Liver (tissue), 3 donors: ENCODE results near the gene SMIM14.

Source experiments
- ATF3 ChIP-seq: IDR thresholded peaks from 2 replicates; pipeline ENCODE4 v1.6.1; 2016; ENCODE audit warnings: antibody characterized with exemption
- CTCF ChIP-seq: fragments of 150-350 bp; IDR thresholded peaks from 2 replicates; pipeline ENCODE4 v1.5.1; 2017; ENCODE audit warnings: improper control_type of control experiment, low read depth, low read length; ENCODE audit not compliant: missing input control
- EGR1 ChIP-seq, 2 donors: IDR thresholded peaks; 2 replicates each; pipeline ENCODE4 v1.6.1; 2016 to 2018; ENCODE audit warnings: antibody characterized with exemption in 2 of 2, low read depth in 2 of 2
- GABPA ChIP-seq, 2 donors: IDR thresholded peaks in 1 of 2; conservative IDR thresholded peaks in 1 of 2; 2 replicates each; pipeline ENCODE4 v1.6.1; 2016; ENCODE audit warnings: antibody characterized with exemption in 2 of 2, mild to moderate bottlenecking in 1 of 2, moderate library complexity in 1 of 2
- MAX ChIP-seq: IDR thresholded peaks from 2 replicates; pipeline ENCODE4 v1.6.1; 2016; ENCODE audit warnings: antibody characterized with exemption
- RAD21 ChIP-seq, 2 donors: IDR thresholded peaks; 2 replicates each; pipeline ENCODE4 v1.6.1; 2016; ENCODE audit warnings: antibody characterized with exemption in 2 of 2, mild to moderate bottlenecking in 2 of 2
- RXRA ChIP-seq, 2 donors: IDR thresholded peaks; 2 replicates each; pipeline ENCODE4 v1.6.1; 2017 to 2018; ENCODE audit warnings: antibody characterized with exemption in 2 of 2, mild to moderate bottlenecking in 1 of 2
- SP1 ChIP-seq: IDR thresholded peaks from 2 replicates; pipeline ENCODE4 v1.6.1; 2018; ENCODE audit warnings: antibody characterized with exemption, mild to moderate bottlenecking
- TAF1 ChIP-seq: conservative IDR thresholded peaks from 2 replicates; pipeline ENCODE4 v1.6.1; 2016; ENCODE audit warnings: antibody characterized with exemption, mild to moderate bottlenecking
- YY1 ChIP-seq: IDR thresholded peaks from 2 replicates; pipeline ENCODE4 v1.6.1; 2016; ENCODE audit warnings: antibody characterized with exemption, mild to moderate bottlenecking
- TF ChIP-seq, protein P1 (sequence below): IDR thresholded peaks from 2 replicates; pipeline ENCODE4 v1.6.1; 2016; ENCODE audit warnings: antibody characterized with exemption, mild to moderate bottlenecking
- TF ChIP-seq, protein P2 (sequence below): IDR thresholded peaks from 2 replicates; pipeline ENCODE4 v1.6.1; 2016; ENCODE audit warnings: antibody characterized with exemption
- donor health status: healthy.
- donor health status: healthy.

DNA sequence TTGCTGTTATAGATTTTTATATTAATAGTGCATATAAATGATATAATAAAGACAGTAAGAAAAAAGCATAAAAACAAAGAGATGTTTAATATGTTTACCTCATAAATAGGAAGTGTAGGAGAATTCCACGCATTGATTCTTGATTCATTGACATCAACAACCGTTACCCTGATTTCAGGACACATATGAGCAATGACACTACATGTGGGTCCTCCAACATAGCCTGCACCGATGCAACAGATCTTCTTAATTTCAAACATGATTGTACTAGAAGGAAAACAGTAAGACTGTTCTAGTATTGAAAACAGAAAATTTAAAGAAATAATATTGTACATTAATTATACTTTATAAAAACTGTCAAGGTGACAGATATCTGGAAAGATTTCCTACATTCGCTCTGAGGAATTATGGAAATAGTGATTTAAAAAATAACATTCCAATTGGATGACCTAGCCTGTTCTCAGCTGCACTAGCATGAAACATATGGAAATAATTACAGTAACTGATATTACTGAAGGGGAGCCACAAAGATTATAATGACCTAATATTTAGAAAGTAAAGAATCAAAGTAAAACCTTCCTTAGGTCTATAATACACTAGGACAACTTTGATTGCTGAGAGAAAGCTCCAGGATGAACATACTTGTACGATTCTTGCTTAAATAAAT is 117.3 kb downstream of the SMIM14 start:
- TF ChIP-seq CTCF (no peak), MAX (no peak), SP1 (no peak), ATF3 (no peak), YY1 (no peak), TAF1 (no peak), RAD21 (IDR thresholded peaks at IDR 0.05) (no peak), EGR1 (IDR thresholded peaks at IDR 0.05; ENCODE audit: low read depth in 2 of 2) (no peak), GABPA (IDR thresholded peaks at IDR 0.05 in 1 of 2, conservative IDR thresholded peaks at IDR 0.05 in 1 of 2) (no peak), RXRA (IDR thresholded peaks at IDR 0.05) (no peak)
- TF ChIP-seq, protein P1, sequence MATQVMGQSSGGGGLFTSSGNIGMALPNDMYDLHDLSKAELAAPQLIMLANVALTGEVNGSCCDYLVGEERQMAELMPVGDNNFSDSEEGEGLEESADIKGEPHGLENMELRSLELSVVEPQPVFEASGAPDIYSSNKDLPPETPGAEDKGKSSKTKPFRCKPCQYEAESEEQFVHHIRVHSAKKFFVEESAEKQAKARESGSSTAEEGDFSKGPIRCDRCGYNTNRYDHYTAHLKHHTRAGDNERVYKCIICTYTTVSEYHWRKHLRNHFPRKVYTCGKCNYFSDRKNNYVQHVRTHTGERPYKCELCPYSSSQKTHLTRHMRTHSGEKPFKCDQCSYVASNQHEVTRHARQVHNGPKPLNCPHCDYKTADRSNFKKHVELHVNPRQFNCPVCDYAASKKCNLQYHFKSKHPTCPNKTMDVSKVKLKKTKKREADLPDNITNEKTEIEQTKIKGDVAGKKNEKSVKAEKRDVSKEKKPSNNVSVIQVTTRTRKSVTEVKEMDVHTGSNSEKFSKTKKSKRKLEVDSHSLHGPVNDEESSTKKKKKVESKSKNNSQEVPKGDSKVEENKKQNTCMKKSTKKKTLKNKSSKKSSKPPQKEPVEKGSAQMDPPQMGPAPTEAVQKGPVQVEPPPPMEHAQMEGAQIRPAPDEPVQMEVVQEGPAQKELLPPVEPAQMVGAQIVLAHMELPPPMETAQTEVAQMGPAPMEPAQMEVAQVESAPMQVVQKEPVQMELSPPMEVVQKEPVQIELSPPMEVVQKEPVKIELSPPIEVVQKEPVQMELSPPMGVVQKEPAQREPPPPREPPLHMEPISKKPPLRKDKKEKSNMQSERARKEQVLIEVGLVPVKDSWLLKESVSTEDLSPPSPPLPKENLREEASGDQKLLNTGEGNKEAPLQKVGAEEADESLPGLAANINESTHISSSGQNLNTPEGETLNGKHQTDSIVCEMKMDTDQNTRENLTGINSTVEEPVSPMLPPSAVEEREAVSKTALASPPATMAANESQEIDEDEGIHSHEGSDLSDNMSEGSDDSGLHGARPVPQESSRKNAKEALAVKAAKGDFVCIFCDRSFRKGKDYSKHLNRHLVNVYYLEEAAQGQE = no peak
- TF ChIP-seq, protein P2, sequence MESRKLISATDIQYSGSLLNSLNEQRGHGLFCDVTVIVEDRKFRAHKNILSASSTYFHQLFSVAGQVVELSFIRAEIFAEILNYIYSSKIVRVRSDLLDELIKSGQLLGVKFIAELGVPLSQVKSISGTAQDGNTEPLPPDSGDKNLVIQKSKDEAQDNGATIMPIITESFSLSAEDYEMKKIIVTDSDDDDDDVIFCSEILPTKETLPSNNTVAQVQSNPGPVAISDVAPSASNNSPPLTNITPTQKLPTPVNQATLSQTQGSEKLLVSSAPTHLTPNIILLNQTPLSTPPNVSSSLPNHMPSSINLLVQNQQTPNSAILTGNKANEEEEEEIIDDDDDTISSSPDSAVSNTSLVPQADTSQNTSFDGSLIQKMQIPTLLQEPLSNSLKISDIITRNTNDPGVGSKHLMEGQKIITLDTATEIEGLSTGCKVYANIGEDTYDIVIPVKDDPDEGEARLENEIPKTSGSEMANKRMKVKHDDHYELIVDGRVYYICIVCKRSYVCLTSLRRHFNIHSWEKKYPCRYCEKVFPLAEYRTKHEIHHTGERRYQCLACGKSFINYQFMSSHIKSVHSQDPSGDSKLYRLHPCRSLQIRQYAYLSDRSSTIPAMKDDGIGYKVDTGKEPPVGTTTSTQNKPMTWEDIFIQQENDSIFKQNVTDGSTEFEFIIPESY = no peak
